Uterine smooth muscle cell (primary cell): ENCODE data around the gene SSPN. TPM values are rescaled to one million over a fixed set of nuclear protein-coding genes. Genes with fewer than 3 reads are reported as not detected.

Source experiments
- total RNA-seq: library from RNA; depleted of rRNA; stranded (reverse); fragments of >200 nt; gene quantifications from 2 replicates; pipeline ENCODE4 v1.2.3, GENCODE V29; 2014

SSPN gene
- 14.4 and 19.0 TPM in 2 replicates for total RNA-seq

DNA sequence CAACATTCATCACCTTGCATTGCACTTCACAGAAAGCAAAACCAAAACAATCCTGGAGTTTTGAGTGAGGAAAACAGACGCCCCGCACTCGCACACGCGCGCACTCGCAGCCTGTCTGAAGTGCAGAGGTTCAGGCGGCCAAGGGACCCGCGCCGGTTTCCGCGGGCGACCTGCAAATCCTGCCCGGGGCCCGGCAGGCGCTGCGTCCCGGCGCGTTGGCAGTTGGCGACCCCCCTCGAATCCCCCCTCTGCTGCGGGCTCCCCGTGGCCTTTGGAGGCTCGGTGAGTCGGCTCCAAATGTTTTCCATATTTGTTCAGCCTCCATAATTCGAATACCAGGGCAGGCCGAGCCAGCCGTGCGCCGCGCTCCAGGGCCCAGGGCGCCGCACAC lies at the start of gene SSPN:
Gene SSPN, plus strand, starts transcription at position 324 of the 391 bp plus-strand sequence. CDS start 100 bp downstream, outside the sequence.

Other genes with a start within 250 kb of the SSPN start
- gene RASSF8, start 236.9 kb upstream of the SSPN start, total RNA-seq: 118 and 128 TPM in 2 replicates
- 6.4 and 11.4 TPM in 2 replicates for gene BHLHE41, start 70.5 kb upstream of the SSPN start, total RNA-seq